HepG2 (cell line): ENCODE data around the gene KRTAP9-7.

Experiments
- JUNB ChIP-seq: sonication (generic); formaldehyde crosslinking; IDR thresholded peaks from 2 replicates; pipeline ENCODE4 v1.8.0; 2022; ENCODE audit warnings: missing genetic modification reagents, mild to moderate bottlenecking, borderline replicate concordance
- MLX ChIP-seq: IDR thresholded peaks from 2 replicates; pipeline ENCODE4 v1.6.1; 2016
- TBP ChIP-seq: sonication (generic); formaldehyde crosslinking; IDR thresholded peaks from 2 replicates; pipeline ENCODE4 v1.5.0; 2020; ENCODE audit warnings: missing genetic modification reagents
- ZNF282 ChIP-seq: fragments of 450-650 bp; IDR thresholded peaks from 2 replicates; pipeline ENCODE4 v1.6.1; 2018; ENCODE audit not compliant: partially characterized antibody
- ZZZ3 ChIP-seq: sonication (generic); formaldehyde crosslinking; IDR thresholded peaks from 2 replicates; pipeline ENCODE4 v1.4.0; 2020; ENCODE audit warnings: missing genetic modification reagents, mild to moderate bottlenecking, borderline replicate concordance
- TF ChIP-seq, protein P1 (sequence below): sonication (generic); IDR thresholded peaks from 2 replicates; pipeline ENCODE4 v1.6.1; 2016; ENCODE audit warnings: low read depth, borderline replicate concordance
- TF ChIP-seq, protein P2 (sequence below): IDR thresholded peaks from 2 replicates; pipeline ENCODE4 v1.6.1; 2016; ENCODE audit warnings: control low read depth

- TF ChIP-seq, protein P1, sequence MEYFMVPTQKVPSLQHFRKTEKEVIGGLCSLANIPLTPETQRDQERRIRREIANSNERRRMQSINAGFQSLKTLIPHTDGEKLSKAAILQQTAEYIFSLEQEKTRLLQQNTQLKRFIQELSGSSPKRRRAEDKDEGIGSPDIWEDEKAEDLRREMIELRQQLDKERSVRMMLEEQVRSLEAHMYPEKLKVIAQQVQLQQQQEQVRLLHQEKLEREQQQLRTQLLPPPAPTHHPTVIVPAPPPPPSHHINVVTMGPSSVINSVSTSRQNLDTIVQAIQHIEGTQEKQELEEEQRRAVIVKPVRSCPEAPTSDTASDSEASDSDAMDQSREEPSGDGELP: no peak
- no peak for TF ChIP-seq JUNB (CRISPR knock-in tag)
- no peak for TF ChIP-seq ZNF282
- TF ChIP-seq ZZZ3 (CRISPR knock-in tag): no peak
- TF ChIP-seq, protein P2, sequence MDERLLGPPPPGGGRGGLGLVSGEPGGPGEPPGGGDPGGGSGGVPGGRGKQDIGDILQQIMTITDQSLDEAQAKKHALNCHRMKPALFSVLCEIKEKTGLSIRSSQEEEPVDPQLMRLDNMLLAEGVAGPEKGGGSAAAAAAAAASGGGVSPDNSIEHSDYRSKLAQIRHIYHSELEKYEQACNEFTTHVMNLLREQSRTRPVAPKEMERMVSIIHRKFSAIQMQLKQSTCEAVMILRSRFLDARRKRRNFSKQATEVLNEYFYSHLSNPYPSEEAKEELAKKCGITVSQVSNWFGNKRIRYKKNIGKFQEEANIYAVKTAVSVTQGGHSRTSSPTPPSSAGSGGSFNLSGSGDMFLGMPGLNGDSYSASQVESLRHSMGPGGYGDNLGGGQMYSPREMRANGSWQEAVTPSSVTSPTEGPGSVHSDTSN (CRISPR knock-in tag): no peak
- no peak for TF ChIP-seq MLX (CRISPR knock-in tag)
- no peak for TF ChIP-seq TBP
Observed at GRCh38 chr17:41251261-41251660, 24.2 kb upstream of the KRTAP9-7 start.
